Sigmoid colon (tissue), 7 donors: Measurements from ENCODE around the gene RBM5. TPM values are rescaled to one million over a fixed set of nuclear protein-coding genes. Genes with fewer than 3 reads are reported as not detected.

Source experiments
- DNase-seq: peaks from one replicate; pipeline ENCODE4 v3.0.0-alpha.2; 2019
- H3K27ac ChIP-seq, 4 donors: fragments of 200-600 bp; sonication (generic); one replicate each; pipeline ENCODE4 v1.5.1; 2016 to 2019; ENCODE audit warnings: mild to moderate bottlenecking in 1 of 4
- H3K27me3 ChIP-seq, 3 donors: fragments of 200-600 bp; sonication (generic); one replicate each; pipeline ENCODE4 v1.5.1; 2019; ENCODE audit warnings: mild to moderate bottlenecking in 1 of 3
- H3K36me3 ChIP-seq, 4 donors: fragments of 200-600 bp; sonication (generic); one replicate each; pipeline ENCODE4 v1.5.1; 2016 to 2019
- H3K4me1 ChIP-seq, 4 donors: fragments of 200-600 bp; sonication (generic); one replicate each; pipeline ENCODE4 v1.5.1; 2017 to 2019
- H3K4me3 ChIP-seq, 4 donors: fragments of 200-600 bp; sonication (generic); one replicate each; pipeline ENCODE4 v1.5.1; 2017 to 2019; ENCODE audit warnings: mild to moderate bottlenecking in 2 of 4, moderate library complexity in 1 of 4
- H3K9me3 ChIP-seq, 4 donors: fragments of 200-600 bp in 3 of 4; sonication (generic) in 3 of 4; one replicate each; pipeline versions ENCODE4 v1.5.1 to v1.6.1; 2013 to 2019
- CTCF ChIP-seq, 4 experiments: fragments of 450-650 bp in 3 of 4; fragments of 200-600 bp in 1 of 4; IDR thresholded peaks; one replicate each; pipeline ENCODE4 v1.5.1; 2016 to 2019; ENCODE audit warnings: antibody characterized with exemption in 4 of 4, mild to moderate bottlenecking in 3 of 4, moderate library complexity in 2 of 4
- EP300 ChIP-seq, 4 donors: sonication (generic); formaldehyde crosslinking; IDR thresholded peaks; one replicate each; pipeline ENCODE4 v1.6.1; 2017; ENCODE audit warnings: antibody characterized with exemption in 4 of 4
- POLR2A ChIP-seq, 2 donors: fragments of 450-650 bp; IDR thresholded peaks; one replicate each; pipeline ENCODE4 v1.6.1; 2016; ENCODE audit warnings: antibody characterized with exemption in 2 of 2, mild to moderate bottlenecking in 2 of 2, moderate library complexity in 2 of 2
- POLR2AphosphoS5 ChIP-seq, 4 donors: sonication (generic); formaldehyde crosslinking; IDR thresholded peaks; one replicate each; pipeline ENCODE4 v1.6.1; 2017; ENCODE audit warnings: antibody characterized with exemption in 4 of 4
- WGBS, 2 donors: extraction: QIAGEN DNeasy Blood & Tissue Kit; methylation state at CpG; one replicate each; pipeline ENCODE4 v1.1.7; 2013; 5-methylcytosine and 5-hydroxymethylcytosine counted together
- intact Hi-C: fragments of 100-400 bp; cut with DNase I; formaldehyde crosslinking; loops from one replicate; pipeline ENCODE4 v1.15.1; 2023
- polyA plus RNA-seq, 3 donors: library from polyadenylated mRNA; stranded (reverse); fragments of 200-250 nt; gene quantifications; one replicate each; pipeline ENCODE4 v1.2.3, GENCODE V29; 2013
- total RNA-seq, 4 donors: library from RNA; depleted of rRNA; stranded (reverse); fragments of >200 nt; gene quantifications; one replicate each; pipeline ENCODE4 v1.1.0, GENCODE V29; 2016
- donor health status: healthy with polysubstance abuse.
- donor health status: Bipolar disorder and iron deficiency.
- donor health status: healthy.

RBM5 gene
- total and polyA plus RNA-seq, 7 donors: 19.4 to 294 (median 149) TPM

GRCh38 chr3:50164984-50165909, 76.5 kb downstream of the RBM5 start:
- no peaks in the 10 kb centered on the region for H3K9me3 ChIP-seq
- no peak overlapping the region for H3K4me3 ChIP-seq
- H3K27ac ChIP-seq: peak overlapping the region; percentile 86 to 91 (median 88)
- DNase-seq: no peak
- intact Hi-C loops: no loop called here
- no peaks in the 10 kb centered on the region for H3K27me3 ChIP-seq
- TF ChIP-seq POLR2A (IDR thresholded peaks at IDR 0.05) (no peak), CTCF (IDR thresholded peaks at IDR 0.05) (no peak), POLR2AphosphoS5 (IDR thresholded peaks at IDR 0.05) (no peak), EP300 (IDR thresholded peaks at IDR 0.05) (no peak)
- no peaks in the 10 kb centered on the region for H3K36me3 ChIP-seq
- peaks cover 0 to 97% (median 94%) of the 10 kb centered on the region in 4 donors for H3K4me1 ChIP-seq
- WGBS, 2 donors: 52 to 54% methylated on average over 7 of the region's 7 CpGs

DNA sequence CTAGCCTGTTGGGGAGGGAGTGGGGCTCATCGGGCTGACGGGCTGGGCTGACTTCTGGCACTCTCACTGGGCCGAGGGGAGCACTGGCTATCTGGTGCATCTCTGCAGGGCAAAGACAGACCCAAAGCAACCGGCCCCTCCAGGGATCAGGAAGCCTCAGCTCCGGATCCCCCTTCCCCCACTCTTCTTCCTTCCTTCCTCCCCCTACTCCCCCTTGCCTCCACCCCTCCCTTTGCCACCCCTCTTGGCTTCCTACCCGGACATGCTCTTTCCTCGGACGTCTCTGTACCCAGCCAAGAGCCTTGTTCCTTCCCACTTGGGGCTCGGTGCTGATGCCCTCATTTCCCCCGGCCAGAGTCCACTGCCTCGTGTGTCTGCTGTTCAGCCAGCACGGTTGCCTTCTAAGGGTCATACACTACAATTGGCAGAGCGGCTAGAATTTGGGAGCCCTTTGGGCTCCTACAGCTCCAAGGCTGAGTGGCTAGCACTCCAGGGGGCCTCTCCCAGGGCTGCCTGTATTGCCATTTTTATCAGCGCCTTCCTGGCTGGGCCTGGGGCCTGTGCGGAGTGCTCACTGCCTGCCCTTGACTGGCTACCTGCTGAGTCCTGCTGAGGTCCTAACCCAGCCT, 77.3 kb downstream of the RBM5 start:
- peaks cover 0 to 89% (median 86%) of the 10 kb centered on the region in 4 donors for H3K4me1 ChIP-seq
- peak overlapping the region; percentile 86 to 91 (median 88) for H3K27ac ChIP-seq
- H3K9me3 ChIP-seq: no peaks in the 10 kb centered on the region
- H3K36me3 ChIP-seq: no peaks in the 10 kb centered on the region
- no peak overlapping the region for H3K4me3 ChIP-seq
- DNase-seq: no peak
- WGBS, 2 donors: 44 to 47% methylated on average over 15 of the region's 15 CpGs
- TF ChIP-seq CTCF (IDR thresholded peaks at IDR 0.05) (no peak), POLR2AphosphoS5 (IDR thresholded peaks at IDR 0.05) (no peak), EP300 (IDR thresholded peaks at IDR 0.05) (no peak), POLR2A (IDR thresholded peaks at IDR 0.05) (no peak)
- no peaks in the 10 kb centered on the region for H3K27me3 ChIP-seq
- intact Hi-C loops: no loop called here

GRCh38 chr3:50166620-50167019, 77.9 kb downstream of the RBM5 start:
- DNase-seq: no peak
- H3K9me3 ChIP-seq: no peaks in the 10 kb centered on the region
- peaks cover 0 to 83% (median 80%) of the 10 kb centered on the region in 4 donors for H3K4me1 ChIP-seq
- peak overlapping the region; percentile 86 to 91 (median 88) for H3K27ac ChIP-seq
- H3K4me3 ChIP-seq: no peak overlapping the region
- no peaks in the 10 kb centered on the region for H3K36me3 ChIP-seq
- 68 to 86% methylated on average over 6 of the region's 6 CpGs for WGBS, 2 donors
- no peak for TF ChIP-seq POLR2A (IDR thresholded peaks at IDR 0.05)
- intact Hi-C loops: no loop called here
- H3K27me3 ChIP-seq: no peaks in the 10 kb centered on the region

DNA sequence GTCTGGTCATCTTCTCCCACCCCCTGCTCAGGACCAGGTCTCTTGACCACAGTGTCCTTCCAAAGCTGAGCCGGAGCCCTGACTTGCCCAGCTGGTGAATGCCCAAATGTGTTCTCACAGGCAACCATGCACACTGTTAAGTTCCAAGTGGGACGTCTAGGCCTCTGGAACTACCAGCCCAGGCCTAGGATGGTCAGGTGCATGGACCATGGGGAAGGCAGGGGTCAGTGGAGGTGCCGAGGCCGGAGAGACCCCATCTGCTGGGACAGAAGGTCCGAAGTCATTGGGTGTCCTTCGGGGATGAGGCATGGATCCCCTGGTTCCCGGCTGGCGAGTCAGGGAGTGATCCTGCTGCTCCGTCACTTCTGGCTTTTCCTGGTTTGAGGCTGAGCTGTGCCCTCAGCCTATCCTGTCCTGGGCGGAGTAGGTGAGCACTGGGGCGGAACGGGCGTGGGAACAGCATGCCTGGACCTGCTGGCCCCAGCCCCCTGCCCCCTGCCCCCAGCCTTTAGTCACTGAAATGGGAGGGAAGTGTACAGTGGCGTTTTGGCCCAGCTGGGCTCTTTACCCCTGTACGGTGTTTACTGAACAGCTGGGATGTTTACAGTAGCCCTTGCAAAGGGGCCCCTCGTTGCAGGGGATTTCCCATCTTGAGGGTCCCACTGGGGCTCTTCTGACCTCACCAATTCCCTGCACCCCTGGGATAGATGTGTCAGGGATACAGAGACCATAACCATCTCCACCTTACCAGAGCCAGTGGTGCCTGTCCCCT, 78.5 kb downstream of the RBM5 start:
- no peak for DNase-seq
- Histone ChIP-seq H3K27ac (peak overlapping the region; percentile 86 to 91 (median 88)), H3K4me1 (peaks cover 0 to 77% (median 74%) of the 10 kb centered on the region in 4 donors), H3K36me3 (no peaks in the 10 kb centered on the region), H3K4me3 (no peak overlapping the region), H3K9me3 (no peaks in the 10 kb centered on the region), H3K27me3 (no peaks in the 10 kb centered on the region)
- WGBS, 2 donors: 28 to 57% methylated on average over 16 of the region's 16 CpGs
- TF ChIP-seq POLR2A (IDR thresholded peaks at IDR 0.05): no peak
- TF ChIP-seq EP300 (IDR thresholded peaks at IDR 0.05): no peak
- TF ChIP-seq POLR2AphosphoS5 (IDR thresholded peaks at IDR 0.05): no peak
- TF ChIP-seq CTCF (IDR thresholded peaks at IDR 0.05): no peak
- intact Hi-C loops: no loop called here
